Ascending aorta (tissue), 2 donors: ENCODE data around the gene KIDINS220. TPM values are rescaled to one million over a fixed set of nuclear protein-coding genes. Genes with fewer than 3 reads are reported as not detected.

Source experiments
- DNase-seq, 2 donors: peaks; one replicate each; pipeline ENCODE4 v3.0.0-alpha.2; 2019; ENCODE audit warnings: low spot score in 2 of 2
- H3K27ac ChIP-seq, 2 donors: fragments of 200-600 bp; sonication (generic); one replicate each; pipeline ENCODE4 v1.5.1; 2016 to 2017; ENCODE audit warnings: mild to moderate bottlenecking in 1 of 2
- H3K27me3 ChIP-seq: fragments of 200-600 bp; sonication (generic); one replicate; pipeline ENCODE4 v1.5.1; 2017
- H3K36me3 ChIP-seq, 2 donors: fragments of 200-600 bp; sonication (generic); one replicate each; pipeline ENCODE4 v1.5.1; 2016
- H3K4me1 ChIP-seq, 2 donors: fragments of 200-600 bp; sonication (generic); one replicate each; pipeline ENCODE4 v1.5.1; 2016 to 2017; ENCODE audit warnings: mild to moderate bottlenecking in 1 of 2
- H3K4me3 ChIP-seq, 2 donors: fragments of 200-600 bp; sonication (generic); one replicate each; pipeline ENCODE4 v1.5.1; 2016 to 2017; ENCODE audit warnings: mild to moderate bottlenecking in 1 of 2
- H3K9me3 ChIP-seq, 2 donors: fragments of 200-600 bp; sonication (generic); one replicate each; pipeline ENCODE4 v1.5.1; 2016
- CTCF ChIP-seq, 3 experiments: fragments of 200-600 bp in 2 of 3; fragments of 450-650 bp in 1 of 3; sonication (generic) in 2 of 3; IDR thresholded peaks; one replicate each; pipeline ENCODE4 v1.5.1; 2016 to 2019; ENCODE audit warnings: antibody characterized with exemption in 3 of 3, mild to moderate bottlenecking in 1 of 3, moderate library complexity in 1 of 3
- intact Hi-C: fragments of 100-400 bp; cut with DNase I; formaldehyde crosslinking; loops from one replicate; pipeline ENCODE4 v1.15.1; 2023
- total RNA-seq: library from RNA; depleted of rRNA; stranded (reverse); fragments of >200 nt; gene quantifications from one replicate; pipeline ENCODE4 v1.1.0, GENCODE V29; 2016

The KIDINS220 gene
- total RNA-seq, 1 donor from 2014 or later, result 59.1 TPM

DNA sequence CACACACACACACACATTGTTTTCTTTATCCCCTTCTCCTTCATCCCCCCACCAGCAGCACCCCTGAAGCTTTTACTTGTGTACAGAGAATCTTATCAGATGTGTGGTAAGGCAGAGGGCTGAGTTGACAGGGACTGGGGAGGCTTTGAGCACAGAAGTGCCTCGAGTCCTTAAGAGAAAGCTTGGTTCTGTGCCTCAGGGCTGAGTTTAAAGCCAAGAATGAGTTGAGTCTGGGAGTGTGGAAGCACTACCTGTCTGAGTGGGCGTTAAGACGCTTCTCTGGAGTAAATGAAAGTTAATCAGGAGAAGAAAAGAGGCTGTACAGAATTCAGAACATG is 152.9 kb downstream of the KIDINS220 start:
- Histone ChIP-seq H3K27me3 (no peaks in the 10 kb centered on the region), H3K4me3 (peak overlapping the region; percentile 82 to 89), H3K36me3 (no peaks in the 10 kb centered on the region), H3K9me3 (no peaks in the 10 kb centered on the region), H3K4me1 (peaks cover 0 to 8% of the 10 kb centered on the region in 2 donors), H3K27ac (peak overlapping the region; percentile 88 to 89)
- DNase-seq, result no peak
- intact Hi-C loops, result loop anchor here (5.0 kb wide), 3 partner anchors 153 to 682 kb away; partner anchors contain the start of gene KIDINS220
- no peak for TF ChIP-seq CTCF (IDR thresholded peaks at IDR 0.05)

DNA sequence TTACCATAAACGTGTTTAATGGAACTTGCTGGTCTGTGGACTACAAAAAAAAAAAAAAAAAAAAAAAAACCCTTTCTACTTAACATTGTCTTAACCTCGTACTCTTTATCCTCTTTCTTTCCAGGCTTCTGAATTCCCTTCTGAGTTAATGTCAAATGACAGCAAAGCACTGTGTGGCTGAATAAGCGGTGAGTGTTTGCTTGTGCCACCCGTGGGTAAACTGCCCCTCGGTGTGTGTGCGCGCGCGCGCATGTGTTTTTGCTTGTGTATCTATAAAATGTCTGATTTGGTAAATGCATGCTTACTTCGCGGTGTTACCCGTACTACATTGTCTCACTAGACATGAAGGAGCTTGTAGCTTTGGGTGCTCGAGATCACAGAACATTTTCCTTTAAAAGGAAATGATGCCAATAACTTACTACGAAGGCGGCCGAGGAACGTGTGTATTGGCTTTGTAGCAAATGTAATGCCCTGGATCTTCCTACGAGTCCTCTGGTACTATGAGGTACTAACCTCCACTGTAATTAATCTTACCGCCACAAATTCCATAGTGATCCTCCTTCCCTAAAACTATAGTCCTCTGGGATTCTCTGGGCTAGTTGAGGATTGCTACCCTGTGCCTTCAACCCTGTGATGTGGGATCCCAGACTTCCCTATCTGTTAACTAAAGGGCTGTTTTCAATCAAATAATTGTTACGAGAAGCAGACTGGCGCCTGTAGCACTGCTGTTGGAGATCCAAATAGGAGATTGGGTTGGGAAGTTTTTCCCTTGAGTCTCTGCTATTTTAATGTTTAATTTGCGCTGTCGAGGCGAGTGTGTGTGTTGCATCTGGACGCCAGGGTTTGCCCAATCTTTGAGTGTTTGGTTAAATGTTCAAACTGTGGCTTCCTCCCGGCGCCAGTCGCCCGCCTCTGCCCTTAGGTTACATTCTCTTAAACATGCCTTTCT is 154.4 kb downstream of the KIDINS220 start:
- intact Hi-C loops, result loop anchor here (5.0 kb wide), 3 partner anchors 154 to 681 kb away; partner anchors contain the start of gene KIDINS220
- peak overlapping the region; percentile 88 to 89 for H3K27ac ChIP-seq
- H3K9me3 ChIP-seq, result no peaks in the 10 kb centered on the region
- H3K27me3 ChIP-seq, result no peaks in the 10 kb centered on the region
- TF ChIP-seq CTCF (IDR thresholded peaks at IDR 0.05), result no peak
- peak in 1 of 2 donors; percentile 78 for DNase-seq
- no peaks in the 10 kb centered on the region for H3K36me3 ChIP-seq
- peaks cover 0 to 8% of the 10 kb centered on the region in 2 donors for H3K4me1 ChIP-seq
- peak overlapping the region; percentile 82 to 89 for H3K4me3 ChIP-seq

DNA sequence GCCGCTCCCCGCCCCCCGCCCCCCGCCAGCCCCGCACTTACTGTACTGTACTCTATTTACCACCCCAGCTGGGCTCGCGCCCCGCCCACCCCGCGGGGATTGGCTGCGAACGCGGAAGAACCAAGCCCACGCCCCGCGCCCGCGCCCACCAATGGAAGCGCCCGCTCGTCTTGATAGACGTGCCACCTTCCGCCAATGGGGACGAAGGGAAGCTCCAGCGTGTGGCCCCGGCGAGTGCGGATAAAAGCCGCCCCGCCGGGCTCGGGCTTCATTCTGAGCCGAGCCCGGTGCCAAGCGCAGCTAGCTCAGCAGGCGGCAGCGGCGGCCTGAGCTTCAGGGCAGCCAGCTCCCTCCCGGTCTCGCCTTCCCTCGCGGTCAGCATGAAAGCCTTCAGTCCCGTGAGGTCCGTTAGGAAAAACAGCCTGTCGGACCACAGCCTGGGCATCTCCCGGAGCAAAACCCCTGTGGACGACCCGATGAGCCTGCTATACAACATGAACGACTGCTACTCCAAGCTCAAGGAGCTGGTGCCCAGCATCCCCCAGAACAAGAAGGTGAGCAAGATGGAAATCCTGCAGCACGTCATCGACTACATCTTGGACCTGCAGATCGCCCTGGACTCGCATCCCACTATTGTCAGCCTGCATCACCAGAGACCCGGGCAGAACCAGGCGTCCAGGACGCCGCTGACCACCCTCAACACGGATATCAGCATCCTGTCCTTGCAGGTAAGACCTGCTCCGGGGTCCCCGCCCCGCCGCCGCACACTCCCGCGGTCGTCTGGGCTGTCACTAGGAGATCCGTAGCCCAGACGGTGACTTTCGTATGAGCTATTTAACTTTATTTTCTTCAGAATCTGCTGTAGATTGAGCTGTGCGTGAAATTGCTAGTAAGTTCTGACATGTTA is 155.4 kb downstream of the KIDINS220 start, which contains the start of gene ID2:
Gene ID2 (plus strand): TSS at position 271 of the 907 bp plus-strand sequence. CDS start 110 bp downstream, at position 381.
- peak; percentile 99 to 100 for DNase-seq
- Histone ChIP-seq H3K4me3 (peak within 1 kb of the TSS; percentile 82 to 89), H3K27me3 (no peaks in the 10 kb centered on the region), H3K9me3 (no peaks in the 10 kb centered on the region), H3K27ac (peak within 1 kb of the TSS; percentile 99 to 100), H3K4me1 (peaks cover 0 to 10% of the 10 kb centered on the region in 2 donors), H3K36me3 (no peaks in the 10 kb centered on the region)
- TF ChIP-seq CTCF (IDR thresholded peaks at IDR 0.05), result no peak
- intact Hi-C loops, result loop anchor here (1.0 to 5.0 kb wide), 5 partner anchors 155 to 680 kb away; partner anchors contain the start of gene KIDINS220

GRCh38 chr2:8680822-8681760 is 156.3 kb downstream of the KIDINS220 start:
- no peaks in the 10 kb centered on the region for H3K27me3 ChIP-seq
- no peaks in the 10 kb centered on the region for H3K9me3 ChIP-seq
- peak in 1 of 2 donors; percentile 91 for DNase-seq
- no peaks in the 10 kb centered on the region for H3K36me3 ChIP-seq
- peak overlapping the region; percentile 50 to 82 for H3K4me3 ChIP-seq
- H3K4me1 ChIP-seq, result peaks cover 3 to 9% of the 10 kb centered on the region in 2 donors
- intact Hi-C loops, result loop anchor here (1.0 to 5.0 kb wide), 5 partner anchors 156 to 679 kb away; partner anchors contain the start of gene KIDINS220
- peak overlapping the region; percentile 99 to 100 for H3K27ac ChIP-seq
- TF ChIP-seq CTCF (IDR thresholded peaks at IDR 0.05), result no peak
